Liver (tissue), 2 donors: ENCODE measurements around the gene LRRC28.

ENCODE experiments used
- FOXA2 ChIP-seq: IDR thresholded peaks from 2 replicates; pipeline ENCODE4 v1.6.1; 2016; ENCODE audit warnings: antibody characterized with exemption
- TF ChIP-seq, protein P1 (sequence below): fragments of 150-350 bp; IDR thresholded peaks from 2 replicates; pipeline ENCODE4 v1.5.1; 2017; ENCODE audit warnings: improper control_type of control experiment, low read depth, low read length; ENCODE audit not compliant: missing input control
- donor health status: healthy.

DNA sequence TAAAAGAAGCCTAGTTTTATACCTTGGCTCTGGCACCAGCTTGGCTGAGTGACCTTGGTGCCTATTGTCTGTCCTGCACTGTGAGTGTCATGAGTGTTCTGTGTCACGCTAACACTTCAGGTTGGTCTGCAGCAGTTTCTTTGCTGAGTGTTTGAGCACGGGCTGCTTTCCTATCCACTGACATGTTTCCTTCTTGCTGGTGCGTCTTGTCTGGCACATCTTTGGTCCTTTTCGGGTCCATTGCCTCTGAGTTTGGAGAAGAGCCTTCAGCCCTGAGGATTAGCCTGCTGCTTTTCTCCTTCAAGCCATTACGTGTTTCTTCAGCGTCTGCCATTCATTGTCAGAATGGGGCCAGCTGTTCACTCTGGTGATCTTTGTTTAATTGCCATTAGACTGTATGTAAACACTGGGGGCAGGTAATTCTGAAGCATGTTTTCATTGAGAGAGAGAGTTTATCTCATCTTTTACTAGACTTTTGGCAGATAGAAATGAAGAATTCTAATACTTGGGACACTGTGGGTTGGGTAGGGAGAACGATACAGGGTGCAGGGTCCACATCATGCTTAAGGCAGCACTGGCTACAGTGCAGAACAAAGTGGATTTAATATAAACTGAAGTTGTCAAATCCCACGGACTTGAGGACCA lies 55.5 kb downstream of the LRRC28 start:
- no peak for TF ChIP-seq FOXA2
- TF ChIP-seq, protein P1, sequence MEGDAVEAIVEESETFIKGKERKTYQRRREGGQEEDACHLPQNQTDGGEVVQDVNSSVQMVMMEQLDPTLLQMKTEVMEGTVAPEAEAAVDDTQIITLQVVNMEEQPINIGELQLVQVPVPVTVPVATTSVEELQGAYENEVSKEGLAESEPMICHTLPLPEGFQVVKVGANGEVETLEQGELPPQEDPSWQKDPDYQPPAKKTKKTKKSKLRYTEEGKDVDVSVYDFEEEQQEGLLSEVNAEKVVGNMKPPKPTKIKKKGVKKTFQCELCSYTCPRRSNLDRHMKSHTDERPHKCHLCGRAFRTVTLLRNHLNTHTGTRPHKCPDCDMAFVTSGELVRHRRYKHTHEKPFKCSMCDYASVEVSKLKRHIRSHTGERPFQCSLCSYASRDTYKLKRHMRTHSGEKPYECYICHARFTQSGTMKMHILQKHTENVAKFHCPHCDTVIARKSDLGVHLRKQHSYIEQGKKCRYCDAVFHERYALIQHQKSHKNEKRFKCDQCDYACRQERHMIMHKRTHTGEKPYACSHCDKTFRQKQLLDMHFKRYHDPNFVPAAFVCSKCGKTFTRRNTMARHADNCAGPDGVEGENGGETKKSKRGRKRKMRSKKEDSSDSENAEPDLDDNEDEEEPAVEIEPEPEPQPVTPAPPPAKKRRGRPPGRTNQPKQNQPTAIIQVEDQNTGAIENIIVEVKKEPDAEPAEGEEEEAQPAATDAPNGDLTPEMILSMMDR = no peak
